Choroid plexus epithelial cell (primary cell): Measurements from ENCODE around the gene AADACL4.

Experiments used
- DNase-seq: peaks from one replicate; pipeline ENCODE4 v3.0.0-alpha.2; 2010; ENCODE audit warnings: low read depth
- H3K4me3 ChIP-seq: 2 replicates; pipeline ENCODE4 v1.5.1; 2011; ENCODE audit warnings: low read depth, mild to moderate bottlenecking, control low read depth, low read length, moderate library complexity
- CTCF ChIP-seq: conservative IDR thresholded peaks from 2 replicates; pipeline ENCODE4 v1.5.1; 2011; ENCODE audit warnings: low read depth, mild to moderate bottlenecking, control low read depth, inconsistent platforms, low read length, moderate library complexity

The AADACL4 gene

GRCh38 chr1:12690156-12690555 lies 46.3 kb downstream of the AADACL4 start:
- DNase-seq, result no peak
- TF ChIP-seq CTCF, result no peak
- H3K4me3 ChIP-seq, result no peak overlapping the region

GRCh38 chr1:12692967-12693782 lies 49.3 kb downstream of the AADACL4 start:
- TF ChIP-seq CTCF, result no peak
- DNase-seq, result peak; percentile 37
- no peak overlapping the region for H3K4me3 ChIP-seq

- H3K4me3 ChIP-seq, result no peak overlapping the region
- DNase-seq, result no peak
- TF ChIP-seq CTCF, result no peak
Observed at GRCh38 chr1:12696658-12697057, 52.8 kb downstream of the AADACL4 start.

- H3K4me3 ChIP-seq, result no peak overlapping the region
- DNase-seq, result no peak
- TF ChIP-seq CTCF, result no peak
Observed at GRCh38 chr1:12697397-12697796, 53.5 kb downstream of the AADACL4 start.

GRCh38 chr1:12703821-12704451 lies 60.1 kb downstream of the AADACL4 start:
- TF ChIP-seq CTCF, result no peak
- no peak overlapping the region for H3K4me3 ChIP-seq
- DNase-seq, result no peak

GRCh38 chr1:12706061-12706460 lies 62.2 kb downstream of the AADACL4 start:
- TF ChIP-seq CTCF, result no peak
- no peak for DNase-seq
- H3K4me3 ChIP-seq, result no peak overlapping the region
